ENCODE data around the gene XYLB.
"Not testable (repeated sequence)": the region's sequence is repeated elsewhere in the genome, so short reads cannot be mapped to it uniquely, and the experiment has no call there.

The XYLB gene

DNA sequence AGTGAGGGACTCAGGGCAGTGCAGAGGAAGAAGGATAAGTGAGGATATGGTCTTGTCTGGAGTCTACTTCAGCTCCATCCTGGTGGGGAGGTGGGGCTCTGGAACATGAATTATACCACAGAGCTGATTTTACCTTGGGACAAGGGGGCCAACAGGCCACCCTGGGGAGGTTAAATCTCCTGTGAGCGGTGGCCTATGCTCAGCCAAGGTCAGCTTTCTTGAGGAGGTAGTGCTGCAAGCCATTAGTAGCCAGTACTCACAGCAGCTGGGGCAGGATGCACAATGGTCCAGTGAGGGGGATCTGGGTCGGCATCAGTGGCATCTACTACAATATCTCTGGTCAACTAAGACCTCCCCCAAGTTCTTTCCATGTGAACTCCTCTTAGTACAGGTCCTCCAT, 49.7 kb downstream of the XYLB start:
- no peak for DNase-seq (ENCODE audit: low spot score)

DNA sequence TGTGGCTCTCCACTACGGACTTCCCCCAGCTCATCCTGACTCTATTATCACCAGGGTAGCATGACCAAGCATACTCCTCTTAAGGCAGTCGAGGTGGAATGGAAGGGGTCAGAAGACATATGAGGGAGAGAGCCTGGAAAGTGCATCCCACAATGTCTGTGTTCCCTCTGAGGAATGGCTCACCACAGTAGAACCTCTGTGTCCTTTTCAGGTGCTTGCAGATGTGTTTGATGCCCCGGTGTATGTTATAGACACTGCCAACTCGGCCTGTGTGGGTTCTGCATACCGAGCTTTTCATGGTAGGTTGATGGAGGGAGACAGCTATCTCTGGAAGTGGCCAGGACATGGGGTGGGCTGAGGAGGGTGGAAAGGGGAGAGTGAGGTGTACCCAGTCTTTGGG, 50.3 kb downstream of the XYLB start:
- no peak for DNase-seq (ENCODE audit: low spot score)

- peak; percentile 31 for DNase-seq (ENCODE audit: low spot score)
Measured at GRCh38 chr3:38397320-38397719, 50.7 kb downstream of the XYLB start.

DNA sequence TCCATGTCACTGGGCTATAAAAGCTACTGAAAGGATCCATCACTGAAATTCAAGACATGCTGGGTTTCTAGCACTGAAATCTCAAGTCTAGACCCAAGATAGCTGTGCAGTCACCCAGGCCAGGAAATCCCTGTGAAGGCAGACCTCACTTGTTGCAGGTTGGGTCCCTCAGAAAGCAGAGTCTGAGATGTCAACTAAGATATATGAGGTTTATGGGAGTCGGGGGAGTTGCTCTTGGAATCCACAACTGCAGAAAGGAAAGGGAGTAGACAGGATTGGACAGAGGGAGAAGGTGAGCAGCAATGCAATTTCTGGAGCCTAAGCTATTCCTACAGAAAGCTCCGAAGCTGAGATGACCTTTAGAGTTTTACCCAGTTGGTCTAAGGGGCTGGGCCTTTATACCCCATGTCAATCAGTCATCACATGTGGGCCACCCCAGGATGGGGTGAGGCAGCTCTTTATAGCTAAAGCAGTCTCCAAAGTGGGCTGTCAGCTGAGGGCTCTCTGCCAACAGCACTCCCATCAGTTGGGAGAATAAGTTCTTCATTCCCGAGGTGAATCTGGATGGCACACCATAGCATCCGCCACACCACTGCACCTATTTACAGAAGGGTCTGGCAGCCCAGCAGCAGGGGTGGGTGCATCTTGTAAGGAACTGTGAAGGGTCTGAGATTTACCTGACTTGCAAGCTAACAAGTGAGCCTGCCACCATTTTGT, 54.8 kb downstream of the XYLB start:
- no peak for DNase-seq (ENCODE audit: low spot score)

- no peak for DNase-seq (ENCODE audit: low spot score)
Measured at GRCh38 chr3:38404286-38404685, 57.7 kb downstream of the XYLB start.

GRCh38 chr3:38411591-38411990, 65.0 kb downstream of the XYLB start:
- DNase-seq (ENCODE audit: low spot score), result no peak

- DNase-seq (ENCODE audit: low spot score), result not testable (repeated sequence)
Measured at GRCh38 chr3:38420758-38421157, 74.2 kb downstream of the XYLB start.

GRCh38 chr3:38421679-38422336, 75.2 kb downstream of the XYLB start:
- DNase-seq (ENCODE audit: low spot score), result no peak

GRCh38 chr3:38426798-38427426, 80.3 kb downstream of the XYLB start:
- not testable (repeated sequence) for DNase-seq (ENCODE audit: low spot score)

- DNase-seq (ENCODE audit: low spot score), result not testable (repeated sequence)
Measured at GRCh38 chr3:38432871-38433658, 86.5 kb downstream of the XYLB start.

- not testable (repeated sequence) for DNase-seq (ENCODE audit: low spot score)
Measured at GRCh38 chr3:38433661-38434060, 87.1 kb downstream of the XYLB start.

GRCh38 chr3:38438436-38439069, 92.0 kb downstream of the XYLB start:
- peak; percentile 33 for DNase-seq (ENCODE audit: low spot score)

- DNase-seq (ENCODE audit: low spot score), result not testable (repeated sequence)
Measured at GRCh38 chr3:38443205-38443604, 96.6 kb downstream of the XYLB start.

DNA sequence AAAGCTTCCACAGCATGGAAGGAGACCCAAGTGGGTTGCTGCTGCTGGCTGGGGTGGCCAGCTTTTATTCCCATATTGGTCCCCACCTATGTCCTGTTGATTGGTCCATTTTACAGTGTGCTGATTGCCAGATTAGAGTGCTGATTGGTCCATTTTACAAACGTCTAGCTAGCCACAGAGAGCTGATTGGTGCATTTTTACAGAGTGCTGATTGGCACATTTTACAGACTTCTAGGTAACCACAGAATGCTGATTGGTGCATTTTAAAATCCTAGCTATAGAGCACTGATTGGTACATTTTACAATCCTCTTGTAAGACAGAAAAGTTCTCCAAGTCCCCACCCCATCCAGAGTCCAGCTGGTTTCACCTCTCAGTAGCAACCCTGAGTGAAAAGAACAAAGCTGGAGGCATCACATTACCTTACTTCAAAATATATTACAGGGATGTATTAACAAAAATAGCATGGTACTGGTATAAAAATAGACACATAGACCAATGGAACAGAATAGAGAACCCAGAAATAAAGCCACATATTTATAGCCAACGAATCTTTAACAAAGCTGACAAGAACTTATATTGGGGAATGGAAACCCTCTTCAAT, 99.6 kb downstream of the XYLB start:
- no peak for DNase-seq (ENCODE audit: low spot score)

DNA sequence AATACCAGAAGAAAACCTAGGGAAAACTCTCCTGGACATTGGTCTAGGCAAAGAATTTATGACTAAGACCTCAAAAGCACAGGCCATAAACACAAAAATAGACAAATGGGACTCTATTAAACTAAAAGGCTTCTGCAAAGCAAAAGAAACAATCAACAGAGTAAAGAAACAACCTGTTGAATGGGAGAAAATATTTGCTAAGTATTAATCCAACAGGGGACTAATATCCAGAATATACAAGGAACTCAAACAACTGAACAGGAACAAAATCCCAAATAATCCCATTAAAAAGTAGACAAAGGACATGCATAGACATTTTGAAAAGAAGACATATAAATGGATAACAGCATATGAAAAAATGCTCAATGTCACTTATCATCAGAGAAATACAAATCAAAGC, 100.2 kb downstream of the XYLB start:
- no peak for DNase-seq (ENCODE audit: low spot score)

GRCh38 chr3:38450853-38451252, 104.3 kb downstream of the XYLB start:
- DNase-seq (ENCODE audit: low spot score), result no peak

DNA sequence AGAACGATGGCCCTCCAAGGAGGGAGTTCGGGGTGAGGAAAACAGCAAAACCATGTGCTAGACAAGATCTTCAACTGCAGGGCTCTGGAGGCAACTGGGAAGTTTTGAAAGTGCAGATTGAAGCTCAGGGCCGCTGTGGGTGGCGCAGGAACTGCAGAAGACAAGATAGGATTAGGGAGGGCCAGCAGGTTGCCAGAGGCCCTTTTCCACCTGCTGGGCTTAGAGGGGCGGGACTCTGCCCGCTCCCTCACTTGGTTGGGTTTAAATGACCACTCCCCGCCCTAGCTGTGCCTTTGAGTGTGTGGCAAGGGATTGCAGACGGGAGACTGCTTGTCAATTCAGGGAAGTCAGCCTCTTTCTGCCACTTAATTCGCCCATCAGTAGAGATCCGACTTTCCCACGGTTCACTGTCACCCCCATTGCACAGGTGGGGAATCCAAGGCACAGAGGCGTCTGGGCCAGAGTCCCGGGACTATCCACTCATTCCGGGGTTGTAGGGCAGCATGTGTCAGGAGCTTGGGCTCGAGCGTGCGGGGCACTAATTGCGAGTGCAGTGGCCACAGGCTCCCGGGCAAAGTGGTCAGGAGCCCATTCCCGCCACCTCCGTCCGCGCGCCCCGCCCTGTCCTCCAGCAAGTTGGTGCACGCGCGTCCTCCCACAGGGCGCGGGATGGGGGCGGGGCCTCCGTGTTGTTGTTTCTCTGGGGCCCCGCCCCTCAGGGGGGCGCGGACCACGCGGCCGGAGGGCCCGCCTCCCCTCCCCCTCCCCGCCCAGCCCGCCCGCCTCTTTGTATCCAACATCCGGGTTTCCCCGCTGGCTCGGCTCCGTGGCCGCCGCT, 106.7 kb downstream of the XYLB start, which contains the start of gene ACVR2B:
Gene ACVR2B (plus strand): TSS at position 816 of the 838 bp plus-strand sequence. CDS start 433 bp downstream, outside the sequence.
- DNase-seq (ENCODE audit: low spot score), result peak; percentile 69

DNA sequence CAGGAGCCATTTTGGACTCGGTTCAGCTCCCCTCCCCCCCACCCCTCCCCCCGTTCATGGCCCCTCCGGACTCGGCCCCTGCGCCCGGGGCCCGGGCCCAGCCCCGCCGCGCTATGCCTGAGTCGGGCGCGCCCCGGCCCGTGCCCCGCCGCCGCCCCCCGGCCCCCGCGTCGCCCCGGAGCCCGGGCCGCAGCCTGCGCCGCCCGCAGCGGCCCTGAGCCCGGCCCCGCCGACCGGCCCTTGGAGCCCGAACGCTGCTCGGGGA, 107.3 kb downstream of the XYLB start:
- DNase-seq (ENCODE audit: low spot score), result no peak

- DNase-seq (ENCODE audit: low spot score), result no peak
Measured at GRCh38 chr3:38454178-38454883, 107.7 kb downstream of the XYLB start.

All from kidney capillary endothelial cell (primary cell).